Fibroblast of skin of scalp (primary cell): ENCODE results near the gene TNP1. TPM values are rescaled to one million over a fixed set of nuclear protein-coding genes. Genes with fewer than 3 reads are reported as not detected.

Experiments
- DNase-seq: peaks from one replicate; pipeline ENCODE4 v3.0.0-alpha.2; 2013
- polyA plus RNA-seq, 2 experiments: library from polyadenylated mRNA; unstranded; fragments of 120-200 nt; gene quantifications; one replicate each; pipeline ENCODE4 v1.2.1, GENCODE V29; 2013; ENCODE audit not compliant: insufficient read length in 2 of 2

Gene TNP1
- not detected for polyA plus RNA-seq (2013, experiment 1 of 2; ENCODE audit: insufficient read length)
- polyA plus RNA-seq (2013, experiment 2 of 2; ENCODE audit: insufficient read length), result not detected

- DNase-seq, result no peak
Measured at GRCh38 chr2:216859944-216860343, at the start of gene TNP1. Gene TNP1, minus strand, starts transcription at chr2:216860064. Its CDS starts 30 bp downstream, at chr2:216860034.

GRCh38 chr2:216908300-216908699 is 48.4 kb upstream of the TNP1 start:
- DNase-seq, result peak; percentile 29

- DNase-seq, result no peak
Measured at GRCh38 chr2:216905649-216906329, 45.9 kb upstream of the TNP1 start.

GRCh38 chr2:216904974-216905373 is 45.1 kb upstream of the TNP1 start:
- DNase-seq, result no peak

- no peak for DNase-seq
Measured at GRCh38 chr2:216904554-216904953, 44.7 kb upstream of the TNP1 start.

- no peak for DNase-seq
Measured at GRCh38 chr2:216903470-216903869, 43.6 kb upstream of the TNP1 start.

GRCh38 chr2:216901273-216901672 is 41.4 kb upstream of the TNP1 start:
- DNase-seq, result no peak

- DNase-seq, result no peak
Measured at GRCh38 chr2:216900406-216900805, 40.5 kb upstream of the TNP1 start.

- no peak for DNase-seq
Measured at GRCh38 chr2:216897561-216898203, 37.8 kb upstream of the TNP1 start.

GRCh38 chr2:216890138-216890537 is 30.3 kb upstream of the TNP1 start:
- DNase-seq, result no peak

- DNase-seq, result no peak
Measured at GRCh38 chr2:216888887-216889622, 29.2 kb upstream of the TNP1 start.

GRCh38 chr2:216888081-216888480 is 28.2 kb upstream of the TNP1 start:
- no peak for DNase-seq

GRCh38 chr2:216887138-216887537 is 27.3 kb upstream of the TNP1 start:
- no peak for DNase-seq

GRCh38 chr2:216885117-216885553 is 25.3 kb upstream of the TNP1 start:
- DNase-seq, result no peak

GRCh38 chr2:216884347-216884746 is 24.5 kb upstream of the TNP1 start:
- no peak for DNase-seq

GRCh38 chr2:216882876-216883275 is 23.0 kb upstream of the TNP1 start:
- no peak for DNase-seq

- no peak for DNase-seq
Measured at GRCh38 chr2:216881411-216881810, 21.5 kb upstream of the TNP1 start.

GRCh38 chr2:216880509-216881184 is 20.8 kb upstream of the TNP1 start:
- DNase-seq, result peak; percentile 11

- DNase-seq, result no peak
Measured at GRCh38 chr2:216879727-216880508, 20.1 kb upstream of the TNP1 start.

GRCh38 chr2:216878072-216878471 is 18.2 kb upstream of the TNP1 start:
- DNase-seq, result no peak

GRCh38 chr2:216877085-216877484 is 17.2 kb upstream of the TNP1 start:
- DNase-seq, result no peak

- DNase-seq, result no peak
Measured at GRCh38 chr2:216875862-216876261, 16.0 kb upstream of the TNP1 start.
